Thoracic aorta (tissue), 2 donors: Measurements from ENCODE around the gene NLGN1. TPM values are rescaled to one million over a fixed set of nuclear protein-coding genes. Genes with fewer than 3 reads are reported as not detected.

Experiments
- ATAC-seq: fragments of 150-250 bp; one replicate; pipeline ENCODE4 v1.8.0; 2017; ENCODE audit warnings: low read depth; ENCODE audit not compliant: insufficient number of reproducible peaks, low FRiP score
- DNase-seq: peaks from one replicate; pipeline ENCODE4 v3.0.0-alpha.2; 2020; ENCODE audit warnings: low spot score
- H3K27ac ChIP-seq, 2 donors: fragments of 200-600 bp; sonication (generic); 1 replicate in 1 of 2; 2 replicates in 1 of 2; pipeline ENCODE4 v1.5.1; 2016; ENCODE audit warnings: mild to moderate bottlenecking in 2 of 2, moderate library complexity in 2 of 2
- H3K27me3 ChIP-seq: fragments of 200-600 bp; sonication (generic); replicated peaks from 2 replicates; pipeline ENCODE4 v1.6.0; 2016; ENCODE audit warnings: mild to moderate bottlenecking; ENCODE audit not compliant: insufficient read depth
- H3K36me3 ChIP-seq: fragments of 200-600 bp; sonication (generic); one replicate; pipeline ENCODE4 v1.5.1; 2016
- H3K4me1 ChIP-seq, 2 donors: fragments of 200-600 bp; sonication (generic); 1 replicate in 1 of 2; 2 replicates in 1 of 2; pipeline versions ENCODE4 v1.5.1 to v1.6.0; 2016; ENCODE audit warnings: low read depth in 2 of 2, mild to moderate bottlenecking in 1 of 2; ENCODE audit not compliant: control insufficient read depth in 1 of 2
- H3K4me3 ChIP-seq: fragments of 200-600 bp; sonication (generic); 2 replicates; pipeline ENCODE4 v1.5.1; 2016; ENCODE audit warnings: mild to moderate bottlenecking
- H3K9me3 ChIP-seq: fragments of 200-600 bp; sonication (generic); 2 replicates; pipeline ENCODE4 v1.5.1; 2016
- total RNA-seq, 2 donors: library from RNA; depleted of rRNA; stranded (reverse); fragments of >200 nt; gene quantifications; one replicate each; pipeline versions ENCODE4 v1.1.0 to v1.2.3, GENCODE V29; 2016
- TF ChIP-seq, protein P1 (sequence below): fragments of 200-600 bp; sonication (generic); IDR thresholded peaks from one replicate; pipeline ENCODE4 v1.5.1; 2019; ENCODE audit warnings: antibody characterized with exemption

Gene NLGN1
- total RNA-seq, 2 donors from 2014 or later, result 17.8 to 18.3 TPM

DNA sequence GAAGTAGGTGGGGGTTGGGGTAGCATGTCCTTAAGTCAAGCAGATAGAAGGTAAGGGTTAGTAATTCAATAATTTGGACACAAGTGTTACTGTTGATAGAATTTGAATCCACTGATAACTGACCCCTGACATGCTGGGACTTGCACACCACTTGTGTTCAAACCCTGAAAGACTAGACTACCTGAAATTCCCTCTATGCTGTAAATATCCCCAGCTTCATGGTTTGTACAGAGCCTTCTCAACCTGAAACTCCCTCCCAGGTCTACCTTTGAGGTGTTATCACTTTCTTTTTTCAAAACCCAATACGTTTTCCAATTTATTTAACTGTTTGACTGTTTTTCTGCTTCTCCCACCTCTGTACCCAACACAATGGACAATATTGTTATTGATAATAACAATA is 459.6 kb downstream of the NLGN1 start:
- ATAC-seq (no peak), DNase-seq (no peak)
- H3K27ac ChIP-seq, result no peak overlapping the region

DNA sequence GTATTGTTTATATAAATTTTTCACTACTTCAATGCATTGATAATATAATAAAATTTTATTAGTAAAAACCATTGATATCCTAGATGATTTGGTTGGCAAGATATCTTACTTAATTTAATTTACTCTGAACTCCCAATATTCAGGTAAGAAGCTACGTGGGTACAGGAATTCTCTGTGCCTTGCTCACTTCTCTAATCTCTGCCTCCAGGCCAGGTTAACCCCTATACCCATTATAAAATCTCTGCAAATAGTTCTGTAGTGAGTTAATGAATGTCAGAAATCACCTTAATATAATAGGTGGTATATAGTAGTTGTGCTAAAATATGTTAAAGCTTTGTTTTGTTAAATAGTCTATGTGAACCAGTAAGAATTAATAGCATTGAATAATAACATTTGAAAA is 465.2 kb downstream of the NLGN1 start:
- Histone ChIP-seq H3K4me1 (no peaks in the 10 kb centered on the region), H3K36me3 (no peaks in the 10 kb centered on the region), H3K9me3 (no peaks in the 10 kb centered on the region), H3K4me3 (no peak overlapping the region), H3K27ac (no peak overlapping the region), H3K27me3 (no peaks in the 10 kb centered on the region)
- DNase-seq (no peak), ATAC-seq (no peak)
- TF ChIP-seq, protein P1, sequence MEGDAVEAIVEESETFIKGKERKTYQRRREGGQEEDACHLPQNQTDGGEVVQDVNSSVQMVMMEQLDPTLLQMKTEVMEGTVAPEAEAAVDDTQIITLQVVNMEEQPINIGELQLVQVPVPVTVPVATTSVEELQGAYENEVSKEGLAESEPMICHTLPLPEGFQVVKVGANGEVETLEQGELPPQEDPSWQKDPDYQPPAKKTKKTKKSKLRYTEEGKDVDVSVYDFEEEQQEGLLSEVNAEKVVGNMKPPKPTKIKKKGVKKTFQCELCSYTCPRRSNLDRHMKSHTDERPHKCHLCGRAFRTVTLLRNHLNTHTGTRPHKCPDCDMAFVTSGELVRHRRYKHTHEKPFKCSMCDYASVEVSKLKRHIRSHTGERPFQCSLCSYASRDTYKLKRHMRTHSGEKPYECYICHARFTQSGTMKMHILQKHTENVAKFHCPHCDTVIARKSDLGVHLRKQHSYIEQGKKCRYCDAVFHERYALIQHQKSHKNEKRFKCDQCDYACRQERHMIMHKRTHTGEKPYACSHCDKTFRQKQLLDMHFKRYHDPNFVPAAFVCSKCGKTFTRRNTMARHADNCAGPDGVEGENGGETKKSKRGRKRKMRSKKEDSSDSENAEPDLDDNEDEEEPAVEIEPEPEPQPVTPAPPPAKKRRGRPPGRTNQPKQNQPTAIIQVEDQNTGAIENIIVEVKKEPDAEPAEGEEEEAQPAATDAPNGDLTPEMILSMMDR, result no peak

More for the DNA sequence above, 459.6 kb downstream of the NLGN1 start:
- Histone ChIP-seq H3K36me3 (no peaks in the 10 kb centered on the region), H3K4me3 (no peak overlapping the region), H3K27me3 (no peaks in the 10 kb centered on the region), H3K4me1 (no peaks in the 10 kb centered on the region), H3K9me3 (no peaks in the 10 kb centered on the region)
- TF ChIP-seq, protein P1, result no peak

DNA sequence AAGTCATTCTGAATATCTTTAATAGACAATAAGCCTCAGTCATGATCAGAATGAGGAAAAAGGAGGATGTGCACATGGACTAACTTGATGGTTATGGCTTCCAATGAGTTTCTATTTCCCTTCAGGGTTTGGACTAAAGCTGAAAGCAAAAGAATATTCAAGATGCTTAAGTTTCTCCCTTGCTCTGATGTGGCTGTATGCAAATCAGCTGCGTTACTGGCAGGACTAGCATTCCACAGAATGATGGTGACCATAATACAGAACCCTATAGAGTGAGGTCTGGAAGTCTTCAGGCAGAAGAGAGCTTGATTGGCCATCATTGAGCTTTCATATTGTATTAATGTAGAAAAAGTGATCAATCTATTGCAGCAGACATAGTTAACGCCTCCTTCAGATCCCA is 466.0 kb downstream of the NLGN1 start:
- ATAC-seq (no peak), DNase-seq (no peak)
- no peaks in the 10 kb centered on the region for H3K36me3 ChIP-seq
- H3K27ac ChIP-seq, result no peak overlapping the region
- no peaks in the 10 kb centered on the region for H3K4me1 ChIP-seq
- TF ChIP-seq, protein P1, result no peak
- H3K27me3 ChIP-seq, result no peaks in the 10 kb centered on the region
- H3K4me3 ChIP-seq, result no peak overlapping the region
- no peaks in the 10 kb centered on the region for H3K9me3 ChIP-seq

DNA sequence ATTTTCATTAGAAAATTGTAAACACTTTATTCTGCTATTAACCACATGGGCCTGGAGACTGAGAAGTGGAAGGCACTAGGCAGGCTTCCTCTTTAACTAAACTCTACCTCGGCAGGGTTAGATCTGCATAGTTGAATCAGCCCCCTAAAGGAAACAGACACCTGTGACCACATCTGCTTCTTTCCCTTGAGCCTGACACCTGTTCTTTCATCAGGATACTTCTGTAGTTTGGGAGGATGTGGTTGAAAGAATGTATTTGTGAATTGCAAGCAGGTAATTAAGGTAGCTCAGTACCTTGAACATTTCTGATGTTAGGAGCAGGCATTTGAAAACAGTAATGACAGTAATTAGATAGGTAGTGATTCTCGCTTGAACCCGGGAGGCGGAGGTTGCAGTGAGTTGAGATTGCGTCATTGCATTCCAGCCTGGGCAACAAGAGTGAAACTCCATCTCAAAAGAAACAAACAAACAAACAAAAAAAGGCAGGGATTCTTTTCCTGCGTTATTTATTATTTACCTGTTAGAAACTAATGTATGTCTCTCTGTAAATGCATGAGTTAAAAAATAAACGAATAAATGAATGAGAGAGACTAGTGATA is 468.5 kb downstream of the NLGN1 start:
- Histone ChIP-seq H3K4me1 (no peaks in the 10 kb centered on the region), H3K36me3 (no peaks in the 10 kb centered on the region), H3K27me3 (no peaks in the 10 kb centered on the region), H3K4me3 (no peak overlapping the region), H3K9me3 (no peaks in the 10 kb centered on the region), H3K27ac (no peak overlapping the region)
- TF ChIP-seq, protein P1, result no peak
- ATAC-seq (no peak), DNase-seq (no peak)

DNA sequence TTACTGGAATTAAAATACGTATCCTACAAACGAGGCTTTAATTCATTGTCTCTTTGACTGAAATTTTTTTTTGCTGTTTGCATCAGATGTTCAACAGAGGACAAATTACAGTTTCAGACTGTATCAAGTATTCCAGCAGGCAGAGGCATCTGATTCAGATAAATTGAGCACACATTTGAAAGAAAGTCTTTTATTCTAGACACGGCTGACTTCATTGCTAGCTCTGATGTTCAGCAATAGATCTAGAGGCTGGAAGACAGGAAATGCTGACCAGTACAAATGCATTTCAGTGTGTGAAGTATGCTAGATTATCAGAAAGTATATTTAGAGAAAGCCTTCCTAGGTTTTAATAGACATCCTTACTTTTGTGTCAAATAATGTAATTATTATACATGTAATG is 472.2 kb downstream of the NLGN1 start:
- H3K4me3 ChIP-seq, result no peak overlapping the region
- DNase-seq (no peak), ATAC-seq (no peak)
- H3K4me1 ChIP-seq, result peaks cover 7 to 14% of the 10 kb centered on the region in 2 donors
- no peaks in the 10 kb centered on the region for H3K9me3 ChIP-seq
- TF ChIP-seq, protein P1, result no peak
- no peaks in the 10 kb centered on the region for H3K27me3 ChIP-seq
- H3K36me3 ChIP-seq, result no peaks in the 10 kb centered on the region
- no peak overlapping the region for H3K27ac ChIP-seq
